WTC11 (cell line): ENCODE results near the gene FUZ. TPM values are rescaled to one million over a fixed set of nuclear protein-coding genes. Genes with fewer than 3 reads are reported as not detected.
A peak's percentile ranks its signal among the peaks of the same experiment; 100 is the strongest.

Experiments
- ATAC-seq: fragments of 200-7000 bp; cut with Tn5 transposase; 2 replicates; pipeline ENCODE4 v1.10.0; 2021; ENCODE audit warnings: mild to moderate bottlenecking, moderate library complexity
- CTCF ChIA-PET: fragments of 300-600 bp; sonication (Branson Sonifier 250); formaldehyde crosslinking; loops from one replicate; lab custom pipeline; 2021; ENCODE audit warnings: antibody characterized with exemption; lab: Charles Lee
- POLR2A ChIA-PET: fragments of 350-600 bp; sonication (Branson Sonifier 250); formaldehyde crosslinking; loops from one replicate; lab custom pipeline; 2021; ENCODE audit warnings: antibody characterized with exemption; lab: Charles Lee
- DNase-seq: peaks from one replicate; pipeline ENCODE4 v3.0.0; 2021; ENCODE audit warnings: low spot score
- H3K27ac Mint-ChIP-seq: 2 replicates; pipeline ENCODE4 v1.8.0; 2021; ENCODE audit warnings: mixed read lengths
- H3K27me3 Mint-ChIP-seq: 2 replicates; pipeline ENCODE4 v1.8.0; 2021; ENCODE audit warnings: low read depth, mild to moderate bottlenecking, moderate library complexity, mixed read lengths
- H3K36me3 Mint-ChIP-seq: 2 replicates; pipeline ENCODE4 v1.8.0; 2021; ENCODE audit warnings: mixed read lengths
- H3K4me1 Mint-ChIP-seq: 2 replicates; pipeline ENCODE4 v1.8.0; 2022; ENCODE audit warnings: mixed read lengths
- H3K4me3 Mint-ChIP-seq: 2 replicates; pipeline ENCODE4 v1.8.0; 2021; ENCODE audit warnings: mild to moderate bottlenecking, moderate library complexity, mixed read lengths
- H3K9me3 Mint-ChIP-seq: 2 replicates; pipeline ENCODE4 v1.8.0; 2021; ENCODE audit warnings: mixed read lengths
- ATF1 ChIP-seq: sonication (generic); formaldehyde crosslinking; IDR thresholded peaks from 2 replicates; pipeline ENCODE4 v1.8.1; 2023; ENCODE audit warnings: mild to moderate bottlenecking, moderate library complexity, missing genetic modification reagents
- CREB1 ChIP-seq: sonication (generic); formaldehyde crosslinking; IDR thresholded peaks from 2 replicates; pipeline ENCODE4 v1.8.0; 2023; ENCODE audit warnings: mild to moderate bottlenecking, missing genetic modification reagents
- GRHL2 ChIP-seq: fragments of 250-450 bp; sonication (Bioruptor Pico); IDR thresholded peaks from 2 replicates; pipeline ENCODE4 v1.8.0; 2022; ENCODE audit warnings: mild to moderate bottlenecking, moderate library complexity; ENCODE audit not compliant: insufficient replicate concordance, severe bottlenecking
- TEAD4 ChIP-seq: sonication (generic); formaldehyde crosslinking; IDR thresholded peaks from 2 replicates; pipeline ENCODE4 v1.8.0; 2022; ENCODE audit warnings: mild to moderate bottlenecking, missing genetic modification reagents
- ZNF416 ChIP-seq: fragments of 250-450 bp; sonication (Bioruptor Pico); IDR thresholded peaks from 2 replicates; pipeline ENCODE4 v1.9.0; 2021; ENCODE audit warnings: mild to moderate bottlenecking, inconsistent platforms
- total RNA-seq: library from RNA; stranded (reverse); gene quantifications from 3 replicates; pipeline ENCODE4 v1.2.3, GENCODE V29; 2021
- TF ChIP-seq, protein P1 (sequence below): fragments of 250-450 bp; sonication (Bioruptor Pico); IDR thresholded peaks from 2 replicates; pipeline ENCODE4 v1.9.0; 2021; ENCODE audit warnings: mild to moderate bottlenecking, borderline replicate concordance
- TF ChIP-seq, protein P2 (sequence below): sonication (generic); formaldehyde crosslinking; conservative IDR thresholded peaks from 2 replicates; pipeline ENCODE4 v1.8.1; 2023; ENCODE audit warnings: mild to moderate bottlenecking, low read depth, missing genetic modification reagents, moderate library complexity
- TF ChIP-seq, protein P3 (sequence below): sonication (generic); formaldehyde crosslinking; conservative IDR thresholded peaks from 2 replicates; pipeline ENCODE4 v1.8.1; 2022; ENCODE audit warnings: mild to moderate bottlenecking, missing genetic modification reagents
- TF ChIP-seq, protein P4 (sequence below): fragments of 250-450 bp; sonication (Bioruptor Pico); IDR thresholded peaks from 2 replicates; pipeline ENCODE4 v1.8.0; 2021; ENCODE audit warnings: mild to moderate bottlenecking
- TF ChIP-seq, protein P5 (sequence below): sonication (generic); formaldehyde crosslinking; IDR thresholded peaks from 2 replicates; pipeline ENCODE4 v1.8.0; 2023; ENCODE audit warnings: missing genetic modification reagents, mild to moderate bottlenecking, borderline replicate concordance

Gene FUZ
- total RNA-seq, 1 experiment from 2014 or later, result 35.1 TPM

DNA sequence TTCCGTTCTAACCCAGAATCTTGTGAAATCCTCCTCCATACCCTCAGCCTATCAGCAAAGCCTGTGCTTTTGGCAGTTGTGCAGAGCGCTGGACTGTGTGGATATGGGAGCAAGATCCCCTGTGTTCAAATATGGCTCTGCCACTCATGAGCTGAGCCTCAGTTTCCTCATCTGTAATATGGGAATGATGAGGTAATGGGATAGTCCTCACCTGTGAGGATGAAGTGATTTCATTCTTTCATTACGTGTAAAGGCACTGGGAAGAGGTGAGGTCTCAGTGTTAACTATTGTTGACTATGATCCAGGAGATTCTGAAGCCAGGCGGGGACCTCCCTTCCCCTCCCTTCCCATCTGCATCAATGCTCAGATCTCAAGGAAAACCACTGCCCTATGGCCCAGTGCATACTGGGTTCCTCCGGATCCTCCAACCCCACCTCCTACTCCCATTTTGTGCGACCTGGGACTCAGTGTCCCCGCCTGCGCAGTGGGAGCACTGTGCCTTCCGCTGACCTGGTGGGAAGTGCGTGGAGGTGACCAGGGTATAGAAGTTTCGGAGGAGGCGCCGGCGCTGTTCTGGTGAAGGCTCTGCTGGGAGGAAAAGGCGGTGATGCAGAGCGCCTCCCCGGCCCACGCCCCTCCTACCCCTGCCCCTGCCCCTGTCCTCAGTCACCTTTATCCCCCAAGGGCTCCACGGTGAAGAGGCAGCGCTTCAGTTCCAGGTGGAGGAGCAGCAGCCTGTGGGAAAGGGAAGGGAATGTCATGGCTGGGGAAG is 5.0 kb downstream of the FUZ start:
- no peaks in the 10 kb centered on the region for H3K9me3 Mint-ChIP-seq
- H3K36me3 Mint-ChIP-seq, result peaks cover 15% of the 10 kb centered on the region
- ATAC-seq, result peak; percentile 1; the same call in 1 of the 2 replicates
- H3K27ac Mint-ChIP-seq, result peak overlapping the region; percentile 68; the same call in 1 of the 2 replicates
- DNase-seq, result no peak
- ChIA-PET POLR2A (interaction anchor here (0.6 to 1.3 kb wide), 2 partner anchors 69 to 91 kb away, joined by 3 to 5 read pairs; no protein-coding TSS in a partner anchor), CTCF (interaction anchor here (0.5 to 1.0 kb wide), 5 partner anchors 57 to 277 kb away, joined by 3 to 13 read pairs (median 4); no protein-coding TSS in a partner anchor)
- peak overlapping the region; percentile 79 for H3K4me3 Mint-ChIP-seq
- no peak for TF ChIP-seq CREB1 (CRISPR knock-in tag)
- TF ChIP-seq TEAD4 (CRISPR knock-in tag), result no peak
- no peak for TF ChIP-seq ZNF416 (CRISPR knock-in tag)
- TF ChIP-seq, protein P1, sequence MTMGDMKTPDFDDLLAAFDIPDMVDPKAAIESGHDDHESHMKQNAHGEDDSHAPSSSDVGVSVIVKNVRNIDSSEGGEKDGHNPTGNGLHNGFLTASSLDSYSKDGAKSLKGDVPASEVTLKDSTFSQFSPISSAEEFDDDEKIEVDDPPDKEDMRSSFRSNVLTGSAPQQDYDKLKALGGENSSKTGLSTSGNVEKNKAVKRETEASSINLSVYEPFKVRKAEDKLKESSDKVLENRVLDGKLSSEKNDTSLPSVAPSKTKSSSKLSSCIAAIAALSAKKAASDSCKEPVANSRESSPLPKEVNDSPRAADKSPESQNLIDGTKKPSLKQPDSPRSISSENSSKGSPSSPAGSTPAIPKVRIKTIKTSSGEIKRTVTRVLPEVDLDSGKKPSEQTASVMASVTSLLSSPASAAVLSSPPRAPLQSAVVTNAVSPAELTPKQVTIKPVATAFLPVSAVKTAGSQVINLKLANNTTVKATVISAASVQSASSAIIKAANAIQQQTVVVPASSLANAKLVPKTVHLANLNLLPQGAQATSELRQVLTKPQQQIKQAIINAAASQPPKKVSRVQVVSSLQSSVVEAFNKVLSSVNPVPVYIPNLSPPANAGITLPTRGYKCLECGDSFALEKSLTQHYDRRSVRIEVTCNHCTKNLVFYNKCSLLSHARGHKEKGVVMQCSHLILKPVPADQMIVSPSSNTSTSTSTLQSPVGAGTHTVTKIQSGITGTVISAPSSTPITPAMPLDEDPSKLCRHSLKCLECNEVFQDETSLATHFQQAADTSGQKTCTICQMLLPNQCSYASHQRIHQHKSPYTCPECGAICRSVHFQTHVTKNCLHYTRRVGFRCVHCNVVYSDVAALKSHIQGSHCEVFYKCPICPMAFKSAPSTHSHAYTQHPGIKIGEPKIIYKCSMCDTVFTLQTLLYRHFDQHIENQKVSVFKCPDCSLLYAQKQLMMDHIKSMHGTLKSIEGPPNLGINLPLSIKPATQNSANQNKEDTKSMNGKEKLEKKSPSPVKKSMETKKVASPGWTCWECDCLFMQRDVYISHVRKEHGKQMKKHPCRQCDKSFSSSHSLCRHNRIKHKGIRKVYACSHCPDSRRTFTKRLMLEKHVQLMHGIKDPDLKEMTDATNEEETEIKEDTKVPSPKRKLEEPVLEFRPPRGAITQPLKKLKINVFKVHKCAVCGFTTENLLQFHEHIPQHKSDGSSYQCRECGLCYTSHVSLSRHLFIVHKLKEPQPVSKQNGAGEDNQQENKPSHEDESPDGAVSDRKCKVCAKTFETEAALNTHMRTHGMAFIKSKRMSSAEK (CRISPR knock-in tag), result no peak
- TF ChIP-seq, protein P2, sequence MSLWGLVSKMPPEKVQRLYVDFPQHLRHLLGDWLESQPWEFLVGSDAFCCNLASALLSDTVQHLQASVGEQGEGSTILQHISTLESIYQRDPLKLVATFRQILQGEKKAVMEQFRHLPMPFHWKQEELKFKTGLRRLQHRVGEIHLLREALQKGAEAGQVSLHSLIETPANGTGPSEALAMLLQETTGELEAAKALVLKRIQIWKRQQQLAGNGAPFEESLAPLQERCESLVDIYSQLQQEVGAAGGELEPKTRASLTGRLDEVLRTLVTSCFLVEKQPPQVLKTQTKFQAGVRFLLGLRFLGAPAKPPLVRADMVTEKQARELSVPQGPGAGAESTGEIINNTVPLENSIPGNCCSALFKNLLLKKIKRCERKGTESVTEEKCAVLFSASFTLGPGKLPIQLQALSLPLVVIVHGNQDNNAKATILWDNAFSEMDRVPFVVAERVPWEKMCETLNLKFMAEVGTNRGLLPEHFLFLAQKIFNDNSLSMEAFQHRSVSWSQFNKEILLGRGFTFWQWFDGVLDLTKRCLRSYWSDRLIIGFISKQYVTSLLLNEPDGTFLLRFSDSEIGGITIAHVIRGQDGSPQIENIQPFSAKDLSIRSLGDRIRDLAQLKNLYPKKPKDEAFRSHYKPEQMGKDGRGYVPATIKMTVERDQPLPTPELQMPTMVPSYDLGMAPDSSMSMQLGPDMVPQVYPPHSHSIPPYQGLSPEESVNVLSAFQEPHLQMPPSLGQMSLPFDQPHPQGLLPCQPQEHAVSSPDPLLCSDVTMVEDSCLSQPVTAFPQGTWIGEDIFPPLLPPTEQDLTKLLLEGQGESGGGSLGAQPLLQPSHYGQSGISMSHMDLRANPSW (CRISPR knock-in tag), result no peak
- no peak for TF ChIP-seq GRHL2 (CRISPR knock-in tag)
- TF ChIP-seq, protein P3, sequence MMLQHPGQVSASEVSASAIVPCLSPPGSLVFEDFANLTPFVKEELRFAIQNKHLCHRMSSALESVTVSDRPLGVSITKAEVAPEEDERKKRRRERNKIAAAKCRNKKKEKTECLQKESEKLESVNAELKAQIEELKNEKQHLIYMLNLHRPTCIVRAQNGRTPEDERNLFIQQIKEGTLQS (CRISPR knock-in tag), result no peak
- H3K4me1 Mint-ChIP-seq, result peaks cover 35% of the 10 kb centered on the region
- H3K27me3 Mint-ChIP-seq, result peaks cover 5% of the 10 kb centered on the region; the same call in 1 of the 2 replicates

DNA sequence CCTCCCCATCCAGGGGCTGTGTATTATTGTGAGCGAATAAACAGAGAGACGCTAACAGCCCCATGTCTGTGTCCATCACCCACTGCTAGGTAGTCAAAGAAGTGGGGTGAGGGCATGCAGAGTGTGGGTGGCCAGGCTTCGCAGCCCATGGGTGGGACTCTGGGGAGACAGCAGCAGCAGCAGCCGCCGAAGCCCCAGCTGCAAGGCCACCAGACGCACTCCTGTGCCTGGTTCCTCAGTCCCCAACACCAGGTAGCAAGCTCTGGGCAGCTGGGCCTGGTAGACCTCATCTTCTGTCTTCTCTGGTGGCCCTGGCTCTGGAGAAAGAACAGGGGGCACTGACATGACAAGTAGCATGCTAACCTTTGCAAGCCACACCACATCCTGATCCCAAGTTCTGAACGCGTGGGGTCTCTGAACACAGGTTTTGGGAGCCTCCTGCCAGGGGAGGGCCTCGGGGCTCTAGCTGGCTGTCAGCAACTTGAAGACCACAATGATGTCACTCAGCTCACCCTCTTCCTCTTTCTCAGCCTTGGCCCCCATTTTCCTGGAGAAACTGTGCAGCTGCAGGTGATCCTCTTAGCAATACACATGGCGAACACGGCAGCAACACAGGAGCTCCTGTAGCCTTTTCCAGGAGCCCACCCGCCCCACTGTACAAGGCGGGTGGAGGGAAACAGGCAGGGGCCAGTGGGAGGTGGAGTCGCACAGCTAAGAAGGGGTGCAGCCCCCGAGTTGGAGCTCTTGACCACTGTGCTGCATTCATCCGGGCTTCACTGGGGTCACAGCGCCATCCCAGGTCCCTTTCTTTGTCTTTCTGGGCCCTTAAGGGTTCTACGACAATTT is 5.8 kb downstream of the FUZ start:
- H3K27me3 Mint-ChIP-seq, result peaks cover 5% of the 10 kb centered on the region; the same call in 1 of the 2 replicates
- peaks cover 34% of the 10 kb centered on the region for H3K4me1 Mint-ChIP-seq
- ATAC-seq (no peak), DNase-seq (no peak)
- no peak overlapping the region for H3K4me3 Mint-ChIP-seq
- H3K27ac Mint-ChIP-seq, result no peak overlapping the region
- CTCF ChIA-PET, result interaction anchor here (0.5 to 1.0 kb wide), 3 partner anchors 28 to 237 kb away, joined by 3 read pairs; no protein-coding TSS in a partner anchor
- POLR2A ChIA-PET, result no interaction called here
- H3K36me3 Mint-ChIP-seq, result peaks cover 15% of the 10 kb centered on the region
- no peaks in the 10 kb centered on the region for H3K9me3 Mint-ChIP-seq
- TF ChIP-seq, protein P4, sequence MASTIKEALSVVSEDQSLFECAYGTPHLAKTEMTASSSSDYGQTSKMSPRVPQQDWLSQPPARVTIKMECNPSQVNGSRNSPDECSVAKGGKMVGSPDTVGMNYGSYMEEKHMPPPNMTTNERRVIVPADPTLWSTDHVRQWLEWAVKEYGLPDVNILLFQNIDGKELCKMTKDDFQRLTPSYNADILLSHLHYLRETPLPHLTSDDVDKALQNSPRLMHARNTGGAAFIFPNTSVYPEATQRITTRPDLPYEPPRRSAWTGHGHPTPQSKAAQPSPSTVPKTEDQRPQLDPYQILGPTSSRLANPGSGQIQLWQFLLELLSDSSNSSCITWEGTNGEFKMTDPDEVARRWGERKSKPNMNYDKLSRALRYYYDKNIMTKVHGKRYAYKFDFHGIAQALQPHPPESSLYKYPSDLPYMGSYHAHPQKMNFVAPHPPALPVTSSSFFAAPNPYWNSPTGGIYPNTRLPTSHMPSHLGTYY, result no peak
- TF ChIP-seq, protein P5, sequence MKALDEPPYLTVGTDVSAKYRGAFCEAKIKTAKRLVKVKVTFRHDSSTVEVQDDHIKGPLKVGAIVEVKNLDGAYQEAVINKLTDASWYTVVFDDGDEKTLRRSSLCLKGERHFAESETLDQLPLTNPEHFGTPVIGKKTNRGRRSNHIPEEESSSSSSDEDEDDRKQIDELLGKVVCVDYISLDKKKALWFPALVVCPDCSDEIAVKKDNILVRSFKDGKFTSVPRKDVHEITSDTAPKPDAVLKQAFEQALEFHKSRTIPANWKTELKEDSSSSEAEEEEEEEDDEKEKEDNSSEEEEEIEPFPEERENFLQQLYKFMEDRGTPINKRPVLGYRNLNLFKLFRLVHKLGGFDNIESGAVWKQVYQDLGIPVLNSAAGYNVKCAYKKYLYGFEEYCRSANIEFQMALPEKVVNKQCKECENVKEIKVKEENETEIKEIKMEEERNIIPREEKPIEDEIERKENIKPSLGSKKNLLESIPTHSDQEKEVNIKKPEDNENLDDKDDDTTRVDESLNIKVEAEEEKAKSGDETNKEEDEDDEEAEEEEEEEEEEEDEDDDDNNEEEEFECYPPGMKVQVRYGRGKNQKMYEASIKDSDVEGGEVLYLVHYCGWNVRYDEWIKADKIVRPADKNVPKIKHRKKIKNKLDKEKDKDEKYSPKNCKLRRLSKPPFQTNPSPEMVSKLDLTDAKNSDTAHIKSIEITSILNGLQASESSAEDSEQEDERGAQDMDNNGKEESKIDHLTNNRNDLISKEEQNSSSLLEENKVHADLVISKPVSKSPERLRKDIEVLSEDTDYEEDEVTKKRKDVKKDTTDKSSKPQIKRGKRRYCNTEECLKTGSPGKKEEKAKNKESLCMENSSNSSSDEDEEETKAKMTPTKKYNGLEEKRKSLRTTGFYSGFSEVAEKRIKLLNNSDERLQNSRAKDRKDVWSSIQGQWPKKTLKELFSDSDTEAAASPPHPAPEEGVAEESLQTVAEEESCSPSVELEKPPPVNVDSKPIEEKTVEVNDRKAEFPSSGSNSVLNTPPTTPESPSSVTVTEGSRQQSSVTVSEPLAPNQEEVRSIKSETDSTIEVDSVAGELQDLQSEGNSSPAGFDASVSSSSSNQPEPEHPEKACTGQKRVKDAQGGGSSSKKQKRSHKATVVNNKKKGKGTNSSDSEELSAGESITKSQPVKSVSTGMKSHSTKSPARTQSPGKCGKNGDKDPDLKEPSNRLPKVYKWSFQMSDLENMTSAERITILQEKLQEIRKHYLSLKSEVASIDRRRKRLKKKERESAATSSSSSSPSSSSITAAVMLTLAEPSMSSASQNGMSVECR (CRISPR knock-in tag), result 0 out of 2 replicates have a peak, but pooled peaks have one; percentile 25
- TF ChIP-seq ATF1, result no peak
- TF ChIP-seq, all 79 proteins: peak for 1
